Measurements from ENCODE around the gene DENND4A. TPM values are rescaled to one million over a fixed set of nuclear protein-coding genes. Genes with fewer than 3 reads are reported as not detected.

The DENND4A gene
- total and polyA plus RNA-seq, 4 donors: 7.0 to 52.8 (median 17.4) TPM

- Histone ChIP-seq H3K36me3 (ENCODE audit: control insufficient read depth in 4 of 4, insufficient read depth in 4 of 4, low read length in 4 of 4) (peaks cover 0 to 27% (median 6%) of the 10 kb centered on the region in 4 donors), H3K4me1 (ENCODE audit: control insufficient read depth in 5 of 5, insufficient read depth in 5 of 5, low read length in 5 of 5) (peaks cover 0 to 5% (median 0%) of the 10 kb centered on the region in 5 donors), H3K9me3 (ENCODE audit: control insufficient read depth in 4 of 4, insufficient read depth in 3 of 4, low read length in 3 of 4) (no peaks in the 10 kb centered on the region), H3K27me3 (ENCODE audit: control insufficient read depth in 3 of 3, insufficient read depth in 3 of 3, low read length in 2 of 3) (no peaks in the 10 kb centered on the region), H3K27ac (ENCODE audit: low read depth in 1 of 2, low read length in 1 of 2) (no peak overlapping the region), H3K9ac (ENCODE audit: insufficient read depth in 1 of 2, low read length in 2 of 2) (no peak overlapping the region), H3K4me3 (no peak overlapping the region)
- WGBS, 2 donors: 95 to 100% methylated on average over 1 of the region's 1 CpG
- ATAC-seq (ENCODE audit: insufficient read depth, low FRiP score) (no peak), DNase-seq (no peak)
- no peak for TF ChIP-seq CTCF (IDR thresholded peaks at IDR 0.05; ENCODE audit: control extremely low read depth, extremely low read depth)
Observed at GRCh38 chr15:65651042-65651322, 141.1 kb downstream of the DENND4A start.

- WGBS, 2 donors: 93% methylated on average over 12 of the region's 12 CpGs
- H3K36me3 ChIP-seq (ENCODE audit: control insufficient read depth in 4 of 4, insufficient read depth in 4 of 4, low read length in 4 of 4): peaks cover 0 to 25% (median 6%) of the 10 kb centered on the region in 4 donors
- H3K4me1 ChIP-seq (ENCODE audit: control insufficient read depth in 5 of 5, insufficient read depth in 5 of 5, low read length in 5 of 5): peaks cover 0 to 5% (median 0%) of the 10 kb centered on the region in 5 donors
- no peak overlapping the region for H3K4me3 ChIP-seq
- no peaks in the 10 kb centered on the region for H3K27me3 ChIP-seq (ENCODE audit: control insufficient read depth in 3 of 3, insufficient read depth in 3 of 3, low read length in 2 of 3)
- no peak overlapping the region for H3K27ac ChIP-seq (ENCODE audit: low read depth in 1 of 2, low read length in 1 of 2)
- no peak overlapping the region for H3K9ac ChIP-seq (ENCODE audit: insufficient read depth in 1 of 2, low read length in 2 of 2)
- TF ChIP-seq CTCF (IDR thresholded peaks at IDR 0.05; ENCODE audit: control extremely low read depth, extremely low read depth): no peak
- no peak for DNase-seq
- no peaks in the 10 kb centered on the region for H3K9me3 ChIP-seq (ENCODE audit: control insufficient read depth in 4 of 4, insufficient read depth in 3 of 4, low read length in 3 of 4)
- ATAC-seq (ENCODE audit: insufficient read depth, low FRiP score): no peak
Observed at GRCh38 chr15:65650312-65651041, 141.6 kb downstream of the DENND4A start.

- peaks cover 0 to 8% (median 8%) of the 10 kb centered on the region in 5 donors for H3K4me1 ChIP-seq (ENCODE audit: control insufficient read depth in 5 of 5, insufficient read depth in 5 of 5, low read length in 5 of 5)
Observed at GRCh38 chr15:65646486-65646885, 145.6 kb downstream of the DENND4A start.

More at GRCh38 chr15:65646486-65646885, 145.6 kb downstream of the DENND4A start:
- DNase-seq (no peak), ATAC-seq (ENCODE audit: insufficient read depth, low FRiP score) (no peak)
- Histone ChIP-seq H3K9ac (ENCODE audit: insufficient read depth in 1 of 2, low read length in 2 of 2) (no peak overlapping the region), H3K36me3 (ENCODE audit: control insufficient read depth in 4 of 4, insufficient read depth in 4 of 4, low read length in 4 of 4) (peaks cover 0 to 10% (median under 1%) of the 10 kb centered on the region in 4 donors), H3K27ac (ENCODE audit: low read depth in 1 of 2, low read length in 1 of 2) (no peak overlapping the region), H3K27me3 (ENCODE audit: control insufficient read depth in 3 of 3, insufficient read depth in 3 of 3, low read length in 2 of 3) (no peaks in the 10 kb centered on the region), H3K9me3 (ENCODE audit: control insufficient read depth in 4 of 4, insufficient read depth in 3 of 4, low read length in 3 of 4) (no peaks in the 10 kb centered on the region), H3K4me3 (no peak overlapping the region)
- TF ChIP-seq CTCF (IDR thresholded peaks at IDR 0.05; ENCODE audit: control extremely low read depth, extremely low read depth): no peak
- WGBS, 2 donors: 95 to 98% methylated on average over 4 of the region's 4 CpGs

All from lung (tissue), 12 donors.